ENCODE data around the gene KCNJ11.

KCNJ11 gene

GRCh38 chr11:17347676-17348075, 40.8 kb downstream of the KCNJ11 start:
- no peaks in the 10 kb centered on the region for H3K27me3 ChIP-seq (ENCODE audit: control insufficient read depth, insufficient read depth, low read length)
- no peak overlapping the region for H3K27ac ChIP-seq
- no peaks in the 10 kb centered on the region for H3K79me2 ChIP-seq
- no peaks in the 10 kb centered on the region for H3K4me1 ChIP-seq
- no peak overlapping the region for H3K9ac ChIP-seq
- H3K4me2 ChIP-seq (ENCODE audit: low read length) = no peak overlapping the region
- no peak overlapping the region for H2AFZ ChIP-seq
- TF ChIP-seq CTCF (IDR thresholded peaks at IDR 0.05) = no peak
- H3K4me3 ChIP-seq (ENCODE audit: low read depth, low read length) = no peak overlapping the region
- H3K36me3 ChIP-seq (ENCODE audit: control insufficient read depth, insufficient read depth, low read length) = no peaks in the 10 kb centered on the region
- H3K9me3 ChIP-seq (ENCODE audit: control insufficient read depth, low read length) = no peaks in the 10 kb centered on the region

- H3K27me3 ChIP-seq (ENCODE audit: control insufficient read depth, insufficient read depth, low read length) = no peaks in the 10 kb centered on the region
- H3K27ac ChIP-seq = no peak overlapping the region
- H3K9me3 ChIP-seq (ENCODE audit: control insufficient read depth, low read length) = no peaks in the 10 kb centered on the region
- no peak for TF ChIP-seq CTCF (IDR thresholded peaks at IDR 0.05)
- no peak overlapping the region for H3K4me2 ChIP-seq (ENCODE audit: low read length)
- H3K4me1 ChIP-seq = no peaks in the 10 kb centered on the region
- H2AFZ ChIP-seq = no peak overlapping the region
- no peak overlapping the region for H3K4me3 ChIP-seq (ENCODE audit: low read depth, low read length)
- H3K36me3 ChIP-seq (ENCODE audit: control insufficient read depth, insufficient read depth, low read length) = no peaks in the 10 kb centered on the region
- H3K79me2 ChIP-seq = no peaks in the 10 kb centered on the region
- no peak overlapping the region for H3K9ac ChIP-seq
These were observed 44.6 kb downstream of the KCNJ11 start for GRCh38 chr11:17343907-17344306.

GRCh38 chr11:17343257-17343656, 45.2 kb downstream of the KCNJ11 start:
- no peaks in the 10 kb centered on the region for H3K27me3 ChIP-seq (ENCODE audit: control insufficient read depth, insufficient read depth, low read length)
- no peak overlapping the region for H2AFZ ChIP-seq
- no peak overlapping the region for H3K4me2 ChIP-seq (ENCODE audit: low read length)
- H3K9me3 ChIP-seq (ENCODE audit: control insufficient read depth, low read length) = no peaks in the 10 kb centered on the region
- no peak overlapping the region for H3K4me3 ChIP-seq (ENCODE audit: low read depth, low read length)
- no peak for TF ChIP-seq CTCF (IDR thresholded peaks at IDR 0.05)
- H3K36me3 ChIP-seq (ENCODE audit: control insufficient read depth, insufficient read depth, low read length) = no peaks in the 10 kb centered on the region
- no peak overlapping the region for H3K27ac ChIP-seq
- H3K4me1 ChIP-seq = no peaks in the 10 kb centered on the region
- H3K9ac ChIP-seq = no peak overlapping the region
- no peaks in the 10 kb centered on the region for H3K79me2 ChIP-seq
